Neuron (in vitro differentiated cells): Measurements from ENCODE around the gene REPIN1.
A peak's percentile ranks its signal among the peaks of the same experiment; 100 is the strongest.

Experiments
- H2AFZ ChIP-seq: one replicate; pipeline ENCODE4 v1.6.1; 2013; ENCODE audit warnings: low read depth, mild to moderate bottlenecking, inconsistent platforms, low read length, moderate library complexity
- H3K27me3 ChIP-seq: one replicate; pipeline ENCODE4 v1.6.1; 2013; ENCODE audit warnings: low read length; ENCODE audit not compliant: insufficient read depth
- H3K36me3 ChIP-seq: one replicate; pipeline ENCODE4 v1.6.1; 2013; ENCODE audit warnings: low read length; ENCODE audit not compliant: insufficient read depth
- H3K4me1 ChIP-seq: one replicate; pipeline ENCODE4 v1.6.1; 2013; ENCODE audit warnings: low read length; ENCODE audit not compliant: insufficient read depth
- H3K4me3 ChIP-seq: 2 replicates; pipeline ENCODE4 v1.5.1; 2013; ENCODE audit warnings: mild to moderate bottlenecking, low read length, moderate library complexity
- H3K9me3 ChIP-seq: one replicate; pipeline ENCODE4 v1.6.1; 2013; ENCODE audit warnings: low read length

Gene REPIN1

DNA sequence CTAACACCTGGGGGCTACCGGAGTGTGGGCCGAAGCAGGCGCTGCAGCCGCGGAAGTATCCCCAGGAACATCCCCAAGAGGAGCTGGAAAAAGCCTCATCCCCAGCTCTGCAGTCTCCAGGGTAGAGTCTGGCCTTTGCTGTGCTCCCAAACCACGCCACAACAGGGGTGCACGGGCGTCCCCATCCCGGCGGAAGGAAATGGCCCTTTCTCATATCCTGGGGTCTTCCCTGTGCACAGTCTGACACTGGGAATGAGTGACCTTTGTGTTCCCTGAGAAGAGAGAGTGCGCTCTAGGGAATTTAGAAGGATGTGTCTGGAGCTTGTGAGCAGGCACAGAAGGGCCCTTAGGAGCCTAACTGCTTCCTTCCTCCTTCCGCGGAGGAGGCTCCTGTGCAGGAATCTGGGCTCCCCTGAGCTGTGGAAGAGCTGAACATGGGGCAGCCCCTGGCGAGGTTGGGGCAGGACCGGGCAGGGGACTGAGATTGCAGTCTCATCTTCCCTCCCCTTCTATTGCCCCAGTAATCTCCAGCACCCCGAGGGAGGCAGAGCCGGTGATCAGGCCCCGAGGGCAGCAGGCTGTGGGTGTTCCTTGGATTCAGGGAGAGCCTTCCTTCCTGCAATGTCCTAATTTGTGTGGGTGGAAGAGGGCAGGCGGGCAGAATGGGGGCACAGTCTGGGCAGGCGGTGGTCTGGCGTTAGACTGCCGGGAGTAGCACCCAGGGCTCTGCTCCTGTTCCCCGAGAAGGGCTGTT lies 1.3 kb downstream of the REPIN1 start:
- no peak overlapping the region for H2AFZ ChIP-seq
- H3K4me1 ChIP-seq: peaks cover 23% of the 10 kb centered on the region
- peak overlapping the region; percentile 91 for H3K4me3 ChIP-seq
- H3K27me3 ChIP-seq: no peaks in the 10 kb centered on the region
- peaks cover 39% of the 10 kb centered on the region for H3K36me3 ChIP-seq
- H3K9me3 ChIP-seq: no peaks in the 10 kb centered on the region

DNA sequence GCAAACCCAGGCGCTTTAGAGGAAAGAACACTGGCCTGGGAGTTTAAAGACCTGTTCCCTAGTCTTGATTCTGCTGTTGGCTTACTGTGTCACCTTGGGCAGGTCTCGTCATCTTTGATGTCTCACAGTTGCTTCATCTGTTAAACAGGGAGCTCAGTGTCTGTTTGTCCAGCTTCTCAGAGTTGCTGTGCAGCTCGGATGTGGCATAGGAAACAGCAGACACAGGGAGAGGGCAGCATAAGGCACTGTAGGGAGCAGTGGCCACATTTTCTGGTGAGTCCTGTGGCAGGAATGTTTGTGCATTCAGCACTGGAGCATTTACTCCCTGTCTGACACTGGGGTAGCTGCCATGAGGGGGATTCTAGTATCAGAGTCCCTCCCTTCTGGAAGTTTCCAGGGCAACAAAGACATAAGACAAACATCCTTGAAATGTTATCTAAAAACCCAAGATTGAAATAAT lies 2.0 kb downstream of the REPIN1 start:
- Histone ChIP-seq H3K9me3 (no peaks in the 10 kb centered on the region), H3K4me1 (peaks cover 23% of the 10 kb centered on the region), H2AFZ (no peak overlapping the region), H3K36me3 (peaks cover 41% of the 10 kb centered on the region), H3K27me3 (no peaks in the 10 kb centered on the region), H3K4me3 (peak overlapping the region; percentile 91)

DNA sequence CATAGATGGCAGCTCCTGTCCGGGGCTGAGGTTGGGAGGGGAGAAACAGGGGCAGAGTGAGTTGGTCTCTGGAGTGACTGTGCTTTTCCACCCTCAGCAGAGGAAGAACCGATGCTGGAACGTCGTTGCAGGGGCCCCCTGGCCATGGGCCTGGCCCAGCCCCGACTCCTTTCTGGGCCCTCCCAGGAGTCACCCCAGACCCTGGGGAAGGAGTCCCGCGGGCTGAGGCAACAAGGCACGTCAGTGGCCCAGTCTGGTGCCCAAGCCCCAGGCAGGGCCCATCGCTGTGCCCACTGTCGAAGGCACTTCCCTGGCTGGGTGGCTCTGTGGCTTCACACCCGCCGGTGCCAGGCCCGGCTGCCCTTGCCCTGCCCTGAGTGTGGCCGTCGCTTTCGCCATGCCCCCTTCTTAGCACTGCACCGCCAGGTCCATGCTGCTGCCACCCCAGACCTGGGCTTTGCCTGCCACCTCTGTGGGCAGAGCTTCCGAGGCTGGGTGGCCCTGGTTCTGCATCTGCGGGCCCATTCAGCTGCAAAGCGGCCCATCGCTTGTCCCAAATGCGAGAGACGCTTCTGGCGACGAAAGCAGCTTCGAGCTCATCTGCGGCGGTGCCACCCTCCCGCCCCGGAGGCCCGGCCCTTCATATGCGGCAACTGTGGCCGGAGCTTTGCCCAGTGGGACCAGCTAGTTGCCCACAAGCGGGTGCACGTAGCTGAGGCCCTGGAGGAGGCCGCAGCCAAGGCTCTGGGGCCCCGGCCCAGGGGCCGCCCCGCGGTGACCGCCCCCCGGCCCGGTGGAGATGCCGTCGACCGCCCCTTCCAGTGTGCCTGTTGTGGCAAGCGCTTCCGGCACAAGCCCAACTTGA lies 2.7 kb downstream of the REPIN1 start:
- H3K9me3 ChIP-seq: no peaks in the 10 kb centered on the region
- no peak overlapping the region for H3K4me3 ChIP-seq
- H3K27me3 ChIP-seq: no peaks in the 10 kb centered on the region
- H2AFZ ChIP-seq: no peak overlapping the region
- peaks cover 23% of the 10 kb centered on the region for H3K4me1 ChIP-seq
- peaks cover 41% of the 10 kb centered on the region for H3K36me3 ChIP-seq

DNA sequence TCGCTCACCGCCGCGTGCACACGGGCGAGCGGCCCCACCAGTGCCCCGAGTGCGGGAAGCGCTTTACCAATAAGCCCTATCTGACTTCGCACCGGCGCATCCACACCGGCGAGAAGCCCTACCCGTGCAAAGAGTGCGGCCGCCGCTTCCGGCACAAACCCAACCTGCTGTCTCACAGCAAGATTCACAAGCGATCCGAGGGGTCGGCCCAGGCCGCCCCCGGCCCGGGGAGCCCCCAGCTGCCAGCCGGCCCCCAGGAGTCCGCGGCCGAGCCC lies 3.3 kb downstream of the REPIN1 start:
- H3K27me3 ChIP-seq: no peaks in the 10 kb centered on the region
- no peak overlapping the region for H2AFZ ChIP-seq
- no peak overlapping the region for H3K4me3 ChIP-seq
- peaks cover 23% of the 10 kb centered on the region for H3K4me1 ChIP-seq
- H3K36me3 ChIP-seq: peaks cover 41% of the 10 kb centered on the region
- H3K9me3 ChIP-seq: no peaks in the 10 kb centered on the region

DNA sequence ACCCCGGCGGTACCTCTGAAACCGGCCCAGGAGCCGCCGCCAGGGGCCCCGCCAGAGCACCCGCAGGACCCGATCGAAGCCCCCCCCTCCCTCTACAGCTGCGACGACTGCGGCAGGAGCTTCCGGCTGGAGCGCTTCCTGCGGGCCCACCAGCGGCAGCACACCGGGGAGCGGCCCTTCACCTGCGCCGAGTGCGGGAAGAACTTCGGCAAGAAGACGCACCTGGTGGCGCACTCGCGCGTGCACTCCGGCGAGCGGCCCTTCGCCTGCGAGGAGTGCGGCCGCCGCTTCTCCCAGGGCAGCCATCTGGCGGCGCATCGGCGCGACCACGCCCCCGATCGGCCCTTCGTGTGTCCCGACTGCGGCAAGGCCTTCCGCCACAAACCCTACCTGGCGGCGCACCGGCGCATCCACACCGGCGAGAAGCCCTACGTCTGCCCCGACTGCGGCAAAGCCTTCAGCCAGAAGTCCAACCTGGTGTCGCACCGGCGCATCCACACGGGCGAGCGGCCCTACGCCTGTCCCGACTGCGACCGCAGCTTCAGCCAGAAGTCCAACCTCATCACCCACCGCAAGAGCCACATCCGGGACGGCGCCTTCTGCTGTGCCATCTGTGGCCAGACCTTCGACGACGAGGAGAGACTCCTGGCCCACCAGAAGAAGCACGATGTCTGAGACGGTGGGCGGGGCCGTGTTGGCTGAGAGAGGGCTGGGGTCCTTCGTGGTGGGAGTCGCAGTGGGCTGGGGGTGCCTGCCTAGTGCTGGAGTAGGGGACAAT lies 3.8 kb downstream of the REPIN1 start:
- no peaks in the 10 kb centered on the region for H3K9me3 ChIP-seq
- H3K36me3 ChIP-seq: peaks cover 41% of the 10 kb centered on the region
- no peak overlapping the region for H2AFZ ChIP-seq
- H3K27me3 ChIP-seq: no peaks in the 10 kb centered on the region
- peaks cover 25% of the 10 kb centered on the region for H3K4me1 ChIP-seq
- H3K4me3 ChIP-seq: no peak overlapping the region

DNA sequence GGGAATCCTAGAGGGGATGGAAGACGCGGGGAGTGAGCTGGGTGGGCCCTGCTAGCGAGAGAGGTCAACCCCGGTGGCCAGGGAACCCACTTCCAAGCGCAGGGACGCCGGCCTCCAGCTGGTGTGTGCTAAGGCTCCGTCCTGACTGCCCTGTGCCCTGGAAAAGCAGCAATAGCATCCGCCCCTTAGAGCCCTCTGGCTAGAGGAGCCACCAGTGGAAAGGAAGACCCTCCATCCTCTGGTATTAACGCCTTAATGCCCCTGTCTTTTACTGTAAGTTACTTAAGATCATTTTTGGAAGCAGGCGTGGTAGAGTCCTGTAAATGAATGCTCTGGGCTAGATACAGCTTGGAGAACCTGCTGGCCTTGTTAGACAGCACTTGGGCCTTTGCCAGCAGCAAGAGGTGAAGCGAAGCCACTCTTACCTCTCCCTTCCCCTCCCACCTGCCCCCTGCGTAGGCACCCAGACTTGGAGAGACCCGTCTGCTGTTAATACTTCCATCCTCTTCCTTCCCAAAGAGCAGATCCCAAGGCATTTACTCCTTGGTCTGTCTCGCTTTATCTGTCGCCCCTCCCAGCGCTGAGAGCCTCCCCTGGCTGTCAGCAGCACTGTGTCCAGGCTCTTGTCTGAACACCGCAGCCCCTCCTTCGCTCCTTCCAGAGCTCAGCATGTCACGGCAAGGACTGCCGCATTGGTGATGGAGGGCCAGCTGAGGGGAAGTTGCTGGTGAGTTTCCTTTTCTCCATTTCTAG lies 4.6 kb downstream of the REPIN1 start:
- Histone ChIP-seq H3K4me1 (peaks cover 25% of the 10 kb centered on the region), H3K36me3 (peaks cover 41% of the 10 kb centered on the region), H3K27me3 (no peaks in the 10 kb centered on the region), H3K9me3 (no peaks in the 10 kb centered on the region), H2AFZ (no peak overlapping the region), H3K4me3 (no peak overlapping the region)

DNA sequence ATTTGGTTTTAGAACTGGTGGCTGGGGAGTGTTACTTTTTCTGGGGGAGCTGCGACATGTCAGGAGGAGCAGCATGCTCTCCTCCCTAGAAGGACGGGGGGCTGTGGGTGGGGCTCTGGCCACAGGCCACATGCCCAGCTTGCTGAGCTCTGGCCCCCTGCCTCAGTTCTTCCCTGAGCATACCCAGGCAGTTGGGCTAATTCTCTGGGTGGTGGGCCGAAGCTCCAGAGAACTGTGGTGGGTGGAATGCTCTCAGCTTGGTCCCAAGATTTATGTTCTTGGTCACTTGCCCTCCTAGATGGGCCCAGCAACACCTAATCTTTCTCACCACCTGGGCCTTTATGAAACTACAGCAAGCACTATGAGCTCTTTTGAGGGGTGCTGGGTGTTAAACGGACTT lies 5.4 kb downstream of the REPIN1 start:
- H3K4me1 ChIP-seq: peaks cover 31% of the 10 kb centered on the region
- H3K36me3 ChIP-seq: peaks cover 41% of the 10 kb centered on the region
- H3K4me3 ChIP-seq: no peak overlapping the region
- no peaks in the 10 kb centered on the region for H3K27me3 ChIP-seq
- H3K9me3 ChIP-seq: no peaks in the 10 kb centered on the region
- no peak overlapping the region for H2AFZ ChIP-seq

DNA sequence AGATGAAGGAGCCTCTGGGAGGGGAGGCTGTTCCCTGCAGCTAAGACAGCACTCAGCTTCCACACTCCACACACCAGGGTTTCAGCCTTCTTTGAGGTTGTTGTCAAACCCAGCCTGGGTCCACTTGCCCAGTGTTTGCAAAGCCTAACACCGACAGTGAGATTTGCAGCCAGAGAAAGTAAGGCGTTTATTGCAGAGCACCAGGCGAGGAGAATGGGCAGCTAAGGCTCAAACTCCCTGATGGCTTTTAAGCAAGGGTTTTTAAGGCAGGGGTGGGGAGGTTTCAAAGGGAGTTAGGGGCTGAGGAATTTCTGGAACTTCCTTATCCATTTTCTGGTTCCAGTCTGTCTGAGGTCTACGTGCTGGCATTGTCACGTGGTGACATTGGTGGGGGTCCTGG lies 5.8 kb downstream of the REPIN1 start:
- peaks cover 41% of the 10 kb centered on the region for H3K36me3 ChIP-seq
- H3K4me1 ChIP-seq: peaks cover 31% of the 10 kb centered on the region
- H3K9me3 ChIP-seq: no peaks in the 10 kb centered on the region
- H3K27me3 ChIP-seq: no peaks in the 10 kb centered on the region
- no peak overlapping the region for H3K4me3 ChIP-seq
- no peak overlapping the region for H2AFZ ChIP-seq

DNA sequence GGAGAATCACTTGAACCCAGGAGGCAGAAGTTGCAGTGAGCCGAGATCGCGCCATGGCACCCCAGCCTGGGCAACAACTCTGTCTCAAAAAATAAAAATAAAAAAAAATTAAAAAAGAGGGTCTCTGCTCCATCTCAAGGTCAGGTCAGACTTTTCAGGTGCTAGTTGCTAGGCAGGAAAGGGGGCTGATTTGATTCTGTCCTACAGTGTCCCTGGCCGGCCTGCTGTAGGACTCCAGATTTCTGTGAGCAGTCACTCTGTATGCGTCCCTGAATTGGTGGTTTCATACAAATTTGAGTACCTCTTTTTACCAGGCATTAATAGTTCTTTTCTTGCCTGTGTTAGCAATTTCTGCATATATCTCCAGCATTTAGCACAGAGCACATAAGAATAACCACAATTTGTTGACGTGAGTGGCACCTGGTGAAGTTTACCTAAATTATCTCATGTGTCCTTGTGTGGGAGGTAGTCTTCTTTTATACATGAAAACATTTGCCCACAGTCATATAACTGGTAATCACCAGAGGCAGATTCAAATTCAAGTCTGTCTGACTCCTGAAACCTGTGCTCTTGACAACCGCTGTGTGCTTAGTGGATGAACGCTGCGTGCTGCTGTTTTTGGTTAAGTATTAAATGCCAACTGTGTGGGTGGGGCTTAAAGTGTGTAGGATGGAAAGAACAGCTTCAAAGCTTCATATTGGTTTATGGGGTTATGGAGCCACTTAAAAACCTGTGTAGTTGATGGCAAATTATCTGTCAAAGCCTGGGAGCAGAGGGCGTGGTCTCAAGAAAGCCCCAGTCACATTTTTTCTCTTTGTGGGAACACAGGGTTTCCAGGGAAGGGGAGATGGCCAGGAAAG lies 7.3 kb downstream of the REPIN1 start:
- Histone ChIP-seq H3K9me3 (no peaks in the 10 kb centered on the region), H2AFZ (no peak overlapping the region), H3K27me3 (no peaks in the 10 kb centered on the region), H3K4me1 (peaks cover 31% of the 10 kb centered on the region), H3K36me3 (peaks cover 37% of the 10 kb centered on the region), H3K4me3 (no peak overlapping the region)

DNA sequence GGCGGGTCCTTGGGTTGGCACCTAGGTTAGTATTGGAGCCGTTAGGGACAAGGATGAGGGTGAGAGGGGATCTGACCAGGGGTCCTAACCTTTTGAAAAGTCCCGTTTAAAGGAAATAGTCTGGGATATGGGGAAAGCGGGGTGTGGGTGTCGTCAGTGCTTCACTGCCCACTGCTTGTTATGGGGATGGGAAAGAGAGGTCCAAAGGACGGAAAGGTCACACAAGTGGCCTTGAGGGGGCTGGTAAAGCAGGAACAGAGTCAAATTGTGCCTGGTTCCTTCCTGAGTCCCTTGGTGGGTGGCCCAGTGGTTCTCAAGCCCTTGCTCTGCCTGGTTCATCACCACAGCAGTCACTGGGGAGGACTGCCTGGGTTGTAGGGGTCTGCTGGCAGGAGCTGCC lies 7.9 kb downstream of the REPIN1 start:
- Histone ChIP-seq H3K4me1 (peaks cover 32% of the 10 kb centered on the region), H3K4me3 (no peak overlapping the region)

DNA sequence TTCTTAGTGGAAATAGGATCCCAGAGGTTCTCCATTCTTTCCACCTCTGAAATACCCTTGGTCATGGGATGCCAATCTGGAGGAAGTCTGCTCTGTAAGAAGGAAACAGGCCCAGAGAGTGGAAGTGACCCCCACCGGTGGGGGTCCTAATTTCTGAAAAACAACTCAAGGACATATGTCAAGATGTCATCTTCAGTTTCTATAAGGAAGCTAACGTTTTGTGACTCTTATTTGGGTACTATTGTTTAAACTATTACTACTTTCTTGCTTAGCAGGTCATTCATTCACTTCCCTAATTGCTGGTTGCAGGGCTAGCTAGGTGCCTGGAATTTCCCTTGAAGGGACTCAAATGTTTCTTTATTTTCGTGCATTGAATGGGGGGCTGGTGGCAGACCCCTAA lies 8.6 kb downstream of the REPIN1 start:
- Histone ChIP-seq H3K27me3 (no peaks in the 10 kb centered on the region), H3K36me3 (peaks cover 28% of the 10 kb centered on the region)

More for the DNA sequence above, 7.9 kb downstream of the REPIN1 start:
- Histone ChIP-seq H3K27me3 (no peaks in the 10 kb centered on the region), H3K9me3 (no peaks in the 10 kb centered on the region), H3K36me3 (peaks cover 31% of the 10 kb centered on the region), H2AFZ (no peak overlapping the region)

DNA sequence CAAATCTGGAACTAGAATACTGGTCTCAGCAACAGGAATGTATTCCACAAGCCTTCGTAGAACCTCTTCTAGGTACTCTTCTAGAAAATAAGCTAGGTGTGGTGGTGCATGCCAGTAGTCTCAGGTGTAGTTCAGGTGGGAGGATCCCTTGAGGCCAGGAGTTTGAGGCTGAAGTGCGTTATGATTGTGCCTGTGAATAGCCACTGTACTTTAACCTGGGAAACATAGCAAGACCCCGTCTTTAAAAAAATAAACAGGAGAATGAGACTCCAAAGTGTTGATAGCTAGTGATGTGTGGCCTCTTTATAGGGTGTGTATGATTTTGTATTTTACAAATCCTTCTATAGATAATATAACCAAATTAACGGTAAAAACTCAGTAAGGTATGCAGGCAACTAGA lies 9.0 kb downstream of the REPIN1 start:
- Histone ChIP-seq H3K36me3 (peaks cover 24% of the 10 kb centered on the region), H3K4me3 (no peak overlapping the region), H3K9me3 (no peaks in the 10 kb centered on the region), H3K27me3 (no peaks in the 10 kb centered on the region), H3K4me1 (peaks cover 43% of the 10 kb centered on the region), H2AFZ (no peak overlapping the region)

More for the DNA sequence above, 8.6 kb downstream of the REPIN1 start:
- Histone ChIP-seq H3K4me3 (no peak overlapping the region), H3K9me3 (no peaks in the 10 kb centered on the region), H2AFZ (no peak overlapping the region), H3K4me1 (peaks cover 39% of the 10 kb centered on the region)
